Raji (cell line): ENCODE results near the gene LYL1.

Source experiments
- POLR2A ChIP-seq: IDR thresholded peaks from 2 replicates; pipeline ENCODE4 v1.6.1; 2011; ENCODE audit warnings: low read depth, low read length, control low read depth; ENCODE audit not compliant: insufficient read depth

The LYL1 gene

GRCh38 chr19:13134626-13135025 lies 32.0 kb upstream of the LYL1 start:
- TF ChIP-seq POLR2A: no peak

GRCh38 chr19:13133241-13133870 lies 30.7 kb upstream of the LYL1 start:
- TF ChIP-seq POLR2A: no peak

- TF ChIP-seq POLR2A: no peak
Observed at GRCh38 chr19:13132471-13133180, 30.0 kb upstream of the LYL1 start.

GRCh38 chr19:13130886-13131490 lies 28.3 kb upstream of the LYL1 start:
- TF ChIP-seq POLR2A: no peak

GRCh38 chr19:13129384-13129783 lies 26.7 kb upstream of the LYL1 start:
- no peak for TF ChIP-seq POLR2A

GRCh38 chr19:13128583-13128982 lies 25.9 kb upstream of the LYL1 start:
- TF ChIP-seq POLR2A: no peak

GRCh38 chr19:13127811-13128575 lies 25.3 kb upstream of the LYL1 start:
- no peak for TF ChIP-seq POLR2A

GRCh38 chr19:13127051-13127450 lies 24.4 kb upstream of the LYL1 start:
- TF ChIP-seq POLR2A: no peak

GRCh38 chr19:13122980-13123957 lies 20.6 kb upstream of the LYL1 start:
- no peak for TF ChIP-seq POLR2A

GRCh38 chr19:13122275-13122878 lies 19.7 kb upstream of the LYL1 start:
- TF ChIP-seq POLR2A: no peak

- no peak for TF ChIP-seq POLR2A
Observed at GRCh38 chr19:13121551-13122274, 19.1 kb upstream of the LYL1 start.

- no peak for TF ChIP-seq POLR2A
Observed at GRCh38 chr19:13120817-13121216, 18.2 kb upstream of the LYL1 start.

- no peak for TF ChIP-seq POLR2A
Observed at GRCh38 chr19:13120031-13120430, 17.4 kb upstream of the LYL1 start.
